GM10248 (cell line): Measurements from ENCODE around the gene JPT2.

Source experiments
- CTCF ChIA-PET: fragments of 300-600 bp; sonication (Branson Sonifier 250); formaldehyde crosslinking; extraction: SDS; loops from one replicate; lab custom pipeline; 2021; ENCODE audit warnings: antibody characterized with exemption; lab: Yijun Ruan, JAX
- POLR2A ChIA-PET: fragments of 350-650 bp; sonication (Branson Sonifier 250); formaldehyde crosslinking; extraction: SDS; loops from one replicate; lab custom pipeline; 2020; ENCODE audit warnings: antibody characterized with exemption; lab: Yijun Ruan, JAX
- DNase-seq: peaks from one replicate; pipeline ENCODE4 v3.0.0; 2012; ENCODE audit errors: extremely low spot score
- CTCF ChIP-seq: IDR thresholded peaks from 2 replicates; pipeline ENCODE4 v1.5.1; 2012; ENCODE audit warnings: mild to moderate bottlenecking, low read depth; ENCODE audit errors: extremely low read depth, missing control alignments, control extremely low read depth

JPT2 gene

GRCh38 chr16:1640261-1640941 is 37.7 kb upstream of the JPT2 start:
- POLR2A ChIA-PET = no interaction called here
- no peak for DNase-seq
- TF ChIP-seq CTCF = no peak
- CTCF ChIA-PET = interaction anchor here (1.1 to 1.4 kb wide), 2 partner anchors 9 to 38 kb away, joined by 3 to 5 read pairs; partner anchors contain the start of gene JPT2

GRCh38 chr16:1641261-1641660 is 36.8 kb upstream of the JPT2 start:
- TF ChIP-seq CTCF = no peak
- DNase-seq = no peak
- ChIA-PET POLR2A (no interaction called here), CTCF (interaction anchor here (1.1 to 1.4 kb wide), 2 partner anchors 9 to 37 kb away, joined by 3 to 5 read pairs; partner anchors contain the start of gene JPT2)

- DNase-seq = no peak
- POLR2A ChIA-PET = no interaction called here
- CTCF ChIA-PET = no interaction called here
- no peak for TF ChIP-seq CTCF
These were observed 35.9 kb upstream of the JPT2 start for GRCh38 chr16:1642148-1642547.

GRCh38 chr16:1642753-1643152 is 35.3 kb upstream of the JPT2 start:
- no peak for DNase-seq
- ChIA-PET CTCF (no interaction called here), POLR2A (no interaction called here)
- no peak for TF ChIP-seq CTCF

GRCh38 chr16:1643521-1643920 is 34.6 kb upstream of the JPT2 start:
- CTCF ChIA-PET = interaction anchor here (0.7 to 1.4 kb wide), 2 partner anchors 9 to 63 kb away, joined by 3 read pairs; partner anchors contain the start of gene MAPK8IP3
- POLR2A ChIA-PET = no interaction called here
- no peak for TF ChIP-seq CTCF
- DNase-seq = no peak

GRCh38 chr16:1645914-1646525 is 32.1 kb upstream of the JPT2 start:
- POLR2A ChIA-PET = no interaction called here
- no peak for DNase-seq
- TF ChIP-seq CTCF = no peak
- CTCF ChIA-PET = interaction anchor here (1.5 kb wide), 1 partner anchor 78 kb away, joined by 5 read pairs; no protein-coding TSS in a partner anchor
